GM12878 (cell line): ENCODE measurements around the gene CSMD2. TPM values are rescaled to one million over a fixed set of nuclear protein-coding genes. Genes with fewer than 3 reads are reported as not detected.

Source experiments
- BCL11A ChIP-seq: IDR thresholded peaks from 2 replicates; pipeline ENCODE4 v1.6.1; 2011; ENCODE audit warnings: low read depth, low read length
- ESRRA ChIP-seq: IDR thresholded peaks from 2 replicates; pipeline ENCODE4 v1.6.1; 2012; ENCODE audit warnings: mild to moderate bottlenecking, low read length, improper control_type of control experiment
- HDAC6 ChIP-seq: fragments of 200-600 bp; sonication (generic); IDR thresholded peaks from one replicate; pipeline ENCODE4 v1.8.0; 2017; ENCODE audit warnings: antibody characterized with exemption; ENCODE audit not compliant: unreplicated experiment
- JUND ChIP-seq: IDR thresholded peaks from 2 replicates; pipeline ENCODE4 v1.6.1; 2012; ENCODE audit warnings: low read depth, mild to moderate bottlenecking, low read length, improper control_type of control experiment, moderate library complexity
- RAD21 ChIP-seq: IDR thresholded peaks from 2 replicates; pipeline ENCODE4 v1.6.1; 2011; ENCODE audit warnings: mild to moderate bottlenecking, low read depth, low read length, moderate library complexity; ENCODE audit not compliant: insufficient read depth
- RAD51 ChIP-seq: fragments of 450-650 bp; IDR thresholded peaks from 2 replicates; pipeline ENCODE4 v1.6.1; 2016; ENCODE audit warnings: moderate library complexity, mild to moderate bottlenecking, inconsistent platforms
- RBBP5 ChIP-seq: fragments of 200-600 bp; sonication (generic); conservative IDR thresholded peaks from 2 replicates; pipeline ENCODE4 v1.6.1; 2016
- RUNX3 ChIP-seq: IDR thresholded peaks from 2 replicates; pipeline ENCODE4 v1.6.1; 2012; ENCODE audit warnings: low read length, inconsistent platforms
- SP1 ChIP-seq: IDR thresholded peaks from one replicate; pipeline ENCODE4 v1.6.1; 2011; ENCODE audit warnings: low read depth, low read length
- TARDBP ChIP-seq: IDR thresholded peaks from 2 replicates; pipeline ENCODE4 v1.6.1; 2016; ENCODE audit warnings: borderline replicate concordance
- WRNIP1 ChIP-seq: IDR thresholded peaks from 2 replicates; pipeline ENCODE4 v1.6.1; 2011; ENCODE audit warnings: low read depth, low read length, improper control_type of control experiment, borderline replicate concordance
- YY1 ChIP-seq: IDR thresholded peaks from 2 replicates; pipeline ENCODE4 v1.6.1; 2011; ENCODE audit warnings: low read depth, mild to moderate bottlenecking, low read length
- ZBED1 ChIP-seq: IDR thresholded peaks from 2 replicates; pipeline ENCODE4 v1.6.1; 2016; ENCODE audit warnings: borderline replicate concordance
- ZNF217 ChIP-seq: fragments of 450-650 bp; IDR thresholded peaks from 2 replicates; pipeline ENCODE4 v1.6.1; 2017; ENCODE audit warnings: antibody characterized with exemption, mild to moderate bottlenecking
- ZNF24 ChIP-seq: fragments of 450-650 bp; IDR thresholded peaks from 2 replicates; pipeline ENCODE4 v1.6.1; 2017; ENCODE audit warnings: antibody characterized with exemption, mild to moderate bottlenecking
- ZNF384 ChIP-seq: IDR thresholded peaks from 2 replicates; pipeline ENCODE4 v1.6.1; 2012; ENCODE audit warnings: low read depth, mild to moderate bottlenecking, low read length, improper control_type of control experiment, borderline replicate concordance
- polyA plus RNA-seq, 11 experiments: library from polyadenylated mRNA; depleted of rRNA in 4 of 11; unstranded in 6 of 11; stranded (reverse) in 5 of 11; fragments of >200 nt; fragmentation: Nextera tagmentation in 4 of 11; fragmentation: Illumina TruSeq in 1 of 11; extraction: Ambion mirVana in 4 of 11; extraction: Trizol in 1 of 11; gene quantifications; 1 replicate in 1 of 11; 2 replicates in 10 of 11; pipeline versions ENCODE4 v1.2.1 to v1.2.3, GENCODE V29; 2011 to 2016; ENCODE audit warnings: inconsistent platforms in 2 of 11, missing spikeins in 2 of 11, low read depth in 1 of 11
- total RNA-seq, 4 experiments: library from RNA; depleted of rRNA in 3 of 4; stranded (reverse); fragments of >200 nt in 3 of 4; fragmentation: Illumina TruSeq in 1 of 4; extraction: Trizol in 1 of 4; gene quantifications; 2 replicates each; pipeline versions ENCODE4 v1.2.1 to v1.2.3, GENCODE V29; 2013 to 2021
- TF ChIP-seq, protein P1 (sequence below): fragments of 150-350 bp; IDR thresholded peaks from 2 replicates; pipeline ENCODE4 v1.6.1; 2016; ENCODE audit warnings: low read depth, low read length
- TF ChIP-seq, protein P2 (sequence below): fragments of 450-650 bp; IDR thresholded peaks from 2 replicates; pipeline ENCODE4 v1.6.1; 2018; ENCODE audit warnings: borderline replicate concordance, mild to moderate bottlenecking; ENCODE audit not compliant: partially characterized antibody
- TF ChIP-seq, protein P3 (sequence below): IDR thresholded peaks from 2 replicates; pipeline ENCODE4 v1.6.1; 2011; ENCODE audit warnings: low read depth, mild to moderate bottlenecking, low read length, moderate library complexity, borderline replicate concordance; ENCODE audit errors: extremely low read depth
- TF ChIP-seq, protein P4 (sequence below): IDR thresholded peaks from 2 replicates; pipeline ENCODE4 v1.6.1; 2011; ENCODE audit warnings: low read depth, low read length, improper control_type of control experiment, borderline replicate concordance
- TF ChIP-seq, protein P5 (sequence below): fragments of 450-650 bp; IDR thresholded peaks from 2 replicates; pipeline ENCODE4 v1.6.1; 2016; ENCODE audit warnings: mild to moderate bottlenecking
- TF ChIP-seq, protein P6 (sequence below), 3 experiments: IDR thresholded peaks in 2 of 3; conservative IDR thresholded peaks in 1 of 3; 2 replicates each; pipeline ENCODE4 v1.5.1; 2011; ENCODE audit warnings: low read depth in 3 of 3, low read length in 3 of 3, mild to moderate bottlenecking in 3 of 3, control low read depth in 2 of 3, moderate library complexity in 2 of 3, inconsistent platforms in 1 of 3, mixed read lengths in 1 of 3; ENCODE audit not compliant: control insufficient read depth in 2 of 3, insufficient read depth in 1 of 3; ENCODE audit errors: extremely low read depth in 1 of 3

CSMD2 gene
- total and polyA plus RNA-seq, 10 of the 15 experiments (the other 5 are each of a cell fraction or from before 2014, with no cell fraction given) = under 0.01 TPM; not detected in 9

DNA sequence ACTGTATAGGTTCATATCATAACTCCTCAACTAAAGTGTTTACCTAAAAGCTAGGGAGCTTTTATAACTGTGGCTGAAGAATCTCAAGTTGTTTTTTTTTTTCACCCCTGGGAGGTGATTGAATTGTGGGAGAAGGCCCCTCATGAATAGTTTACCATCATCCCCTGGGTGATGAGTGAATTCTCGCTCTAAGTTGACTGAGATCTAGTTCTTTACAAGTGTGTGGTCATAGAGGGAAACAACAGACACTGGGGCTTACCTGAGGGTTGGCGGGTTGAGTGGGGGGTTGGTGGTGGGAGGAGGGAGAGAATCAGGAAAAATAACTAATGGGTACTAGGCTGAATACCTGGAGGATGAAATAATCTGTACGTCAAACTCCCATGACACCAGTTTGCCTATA is 700.5 kb downstream of the CSMD2 start (continued):
- TF ChIP-seq, protein P1, sequence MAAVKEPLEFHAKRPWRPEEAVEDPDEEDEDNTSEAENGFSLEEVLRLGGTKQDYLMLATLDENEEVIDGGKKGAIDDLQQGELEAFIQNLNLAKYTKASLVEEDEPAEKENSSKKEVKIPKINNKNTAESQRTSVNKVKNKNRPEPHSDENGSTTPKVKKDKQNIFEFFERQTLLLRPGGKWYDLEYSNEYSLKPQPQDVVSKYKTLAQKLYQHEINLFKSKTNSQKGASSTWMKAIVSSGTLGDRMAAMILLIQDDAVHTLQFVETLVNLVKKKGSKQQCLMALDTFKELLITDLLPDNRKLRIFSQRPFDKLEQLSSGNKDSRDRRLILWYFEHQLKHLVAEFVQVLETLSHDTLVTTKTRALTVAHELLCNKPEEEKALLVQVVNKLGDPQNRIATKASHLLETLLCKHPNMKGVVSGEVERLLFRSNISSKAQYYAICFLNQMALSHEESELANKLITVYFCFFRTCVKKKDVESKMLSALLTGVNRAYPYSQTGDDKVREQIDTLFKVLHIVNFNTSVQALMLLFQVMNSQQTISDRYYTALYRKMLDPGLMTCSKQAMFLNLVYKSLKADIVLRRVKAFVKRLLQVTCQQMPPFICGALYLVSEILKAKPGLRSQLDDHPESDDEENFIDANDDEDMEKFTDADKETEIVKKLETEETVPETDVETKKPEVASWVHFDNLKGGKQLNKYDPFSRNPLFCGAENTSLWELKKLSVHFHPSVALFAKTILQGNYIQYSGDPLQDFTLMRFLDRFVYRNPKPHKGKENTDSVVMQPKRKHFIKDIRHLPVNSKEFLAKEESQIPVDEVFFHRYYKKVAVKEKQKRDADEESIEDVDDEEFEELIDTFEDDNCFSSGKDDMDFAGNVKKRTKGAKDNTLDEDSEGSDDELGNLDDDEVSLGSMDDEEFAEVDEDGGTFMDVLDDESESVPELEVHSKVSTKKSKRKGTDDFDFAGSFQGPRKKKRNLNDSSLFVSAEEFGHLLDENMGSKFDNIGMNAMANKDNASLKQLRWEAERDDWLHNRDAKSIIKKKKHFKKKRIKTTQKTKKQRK = no peak
- no peak for TF ChIP-seq RAD51
- no peak for TF ChIP-seq HDAC6
- TF ChIP-seq JUND = no peak
- TF ChIP-seq, protein P2, sequence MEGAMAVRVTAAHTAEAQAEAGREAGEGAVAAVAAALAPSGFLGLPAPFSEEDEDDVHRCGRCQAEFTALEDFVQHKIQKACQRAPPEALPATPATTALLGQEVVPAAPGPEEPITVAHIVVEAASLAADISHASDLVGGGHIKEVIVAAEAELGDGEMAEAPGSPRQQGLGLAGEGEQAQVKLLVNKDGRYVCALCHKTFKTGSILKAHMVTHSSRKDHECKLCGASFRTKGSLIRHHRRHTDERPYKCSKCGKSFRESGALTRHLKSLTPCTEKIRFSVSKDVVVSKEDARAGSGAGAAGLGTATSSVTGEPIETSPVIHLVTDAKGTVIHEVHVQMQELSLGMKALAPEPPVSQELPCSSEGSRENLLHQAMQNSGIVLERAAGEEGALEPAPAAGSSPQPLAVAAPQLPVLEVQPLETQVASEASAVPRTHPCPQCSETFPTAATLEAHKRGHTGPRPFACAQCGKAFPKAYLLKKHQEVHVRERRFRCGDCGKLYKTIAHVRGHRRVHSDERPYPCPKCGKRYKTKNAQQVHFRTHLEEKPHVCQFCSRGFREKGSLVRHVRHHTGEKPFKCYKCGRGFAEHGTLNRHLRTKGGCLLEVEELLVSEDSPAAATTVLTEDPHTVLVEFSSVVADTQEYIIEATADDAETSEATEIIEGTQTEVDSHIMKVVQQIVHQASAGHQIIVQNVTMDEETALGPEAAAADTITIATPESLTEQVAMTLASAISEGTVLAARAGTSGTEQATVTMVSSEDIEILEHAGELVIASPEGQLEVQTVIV = no peak
- TF ChIP-seq RBBP5 = no peak
- no peak for TF ChIP-seq SP1
- TF ChIP-seq ZNF24 = no peak
- TF ChIP-seq ZBED1 = no peak
- TF ChIP-seq, protein P3, sequence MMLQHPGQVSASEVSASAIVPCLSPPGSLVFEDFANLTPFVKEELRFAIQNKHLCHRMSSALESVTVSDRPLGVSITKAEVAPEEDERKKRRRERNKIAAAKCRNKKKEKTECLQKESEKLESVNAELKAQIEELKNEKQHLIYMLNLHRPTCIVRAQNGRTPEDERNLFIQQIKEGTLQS = no peak
- peak; percentile 69 for TF ChIP-seq RUNX3
- TF ChIP-seq ZNF384 = peak; percentile 46; the same call in 1 of the 2 replicates
- peak; percentile 36; the same call in 1 of the 2 replicates for TF ChIP-seq BCL11A
- TF ChIP-seq RAD21 = no peak
- no peak for TF ChIP-seq ZNF217
- TF ChIP-seq TARDBP = no peak
- TF ChIP-seq, protein P4, sequence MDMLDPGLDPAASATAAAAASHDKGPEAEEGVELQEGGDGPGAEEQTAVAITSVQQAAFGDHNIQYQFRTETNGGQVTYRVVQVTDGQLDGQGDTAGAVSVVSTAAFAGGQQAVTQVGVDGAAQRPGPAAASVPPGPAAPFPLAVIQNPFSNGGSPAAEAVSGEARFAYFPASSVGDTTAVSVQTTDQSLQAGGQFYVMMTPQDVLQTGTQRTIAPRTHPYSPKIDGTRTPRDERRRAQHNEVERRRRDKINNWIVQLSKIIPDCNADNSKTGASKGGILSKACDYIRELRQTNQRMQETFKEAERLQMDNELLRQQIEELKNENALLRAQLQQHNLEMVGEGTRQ = no peak
- no peak for TF ChIP-seq WRNIP1
- TF ChIP-seq, protein P5, sequence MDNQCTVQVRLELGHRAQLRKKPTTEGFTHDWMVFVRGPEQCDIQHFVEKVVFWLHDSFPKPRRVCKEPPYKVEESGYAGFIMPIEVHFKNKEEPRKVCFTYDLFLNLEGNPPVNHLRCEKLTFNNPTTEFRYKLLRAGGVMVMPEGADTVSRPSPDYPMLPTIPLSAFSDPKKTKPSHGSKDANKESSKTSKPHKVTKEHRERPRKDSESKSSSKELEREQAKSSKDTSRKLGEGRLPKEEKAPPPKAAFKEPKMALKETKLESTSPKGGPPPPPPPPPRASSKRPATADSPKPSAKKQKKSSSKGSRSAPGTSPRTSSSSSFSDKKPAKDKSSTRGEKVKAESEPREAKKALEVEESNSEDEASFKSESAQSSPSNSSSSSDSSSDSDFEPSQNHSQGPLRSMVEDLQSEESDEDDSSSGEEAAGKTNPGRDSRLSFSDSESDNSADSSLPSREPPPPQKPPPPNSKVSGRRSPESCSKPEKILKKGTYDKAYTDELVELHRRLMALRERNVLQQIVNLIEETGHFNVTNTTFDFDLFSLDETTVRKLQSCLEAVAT = no peak
- no peak for TF ChIP-seq ESRRA
- TF ChIP-seq, protein P6, sequence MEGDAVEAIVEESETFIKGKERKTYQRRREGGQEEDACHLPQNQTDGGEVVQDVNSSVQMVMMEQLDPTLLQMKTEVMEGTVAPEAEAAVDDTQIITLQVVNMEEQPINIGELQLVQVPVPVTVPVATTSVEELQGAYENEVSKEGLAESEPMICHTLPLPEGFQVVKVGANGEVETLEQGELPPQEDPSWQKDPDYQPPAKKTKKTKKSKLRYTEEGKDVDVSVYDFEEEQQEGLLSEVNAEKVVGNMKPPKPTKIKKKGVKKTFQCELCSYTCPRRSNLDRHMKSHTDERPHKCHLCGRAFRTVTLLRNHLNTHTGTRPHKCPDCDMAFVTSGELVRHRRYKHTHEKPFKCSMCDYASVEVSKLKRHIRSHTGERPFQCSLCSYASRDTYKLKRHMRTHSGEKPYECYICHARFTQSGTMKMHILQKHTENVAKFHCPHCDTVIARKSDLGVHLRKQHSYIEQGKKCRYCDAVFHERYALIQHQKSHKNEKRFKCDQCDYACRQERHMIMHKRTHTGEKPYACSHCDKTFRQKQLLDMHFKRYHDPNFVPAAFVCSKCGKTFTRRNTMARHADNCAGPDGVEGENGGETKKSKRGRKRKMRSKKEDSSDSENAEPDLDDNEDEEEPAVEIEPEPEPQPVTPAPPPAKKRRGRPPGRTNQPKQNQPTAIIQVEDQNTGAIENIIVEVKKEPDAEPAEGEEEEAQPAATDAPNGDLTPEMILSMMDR (IDR thresholded peaks at IDR 0.05 in 2 of 3, conservative IDR thresholded peaks at IDR 0.05 in 1 of 3; ENCODE audit: control insufficient read depth in 2 of 3, extremely low read depth in 1 of 3, insufficient read depth in 1 of 3, low read depth in 3 of 3, low read length in 3 of 3) = no peak
- TF ChIP-seq YY1 = no peak
